Measurements from ENCODE around the gene RSPH6A. TPM values are rescaled to one million over a fixed set of nuclear protein-coding genes. Genes with fewer than 3 reads are reported as not detected.

Gene RSPH6A
- total and polyA plus RNA-seq, 2 of the 13 experiments (the other 11 are each of a cell fraction or from before 2014, with no cell fraction given) = 0.07 TPM; not detected in 1

DNA sequence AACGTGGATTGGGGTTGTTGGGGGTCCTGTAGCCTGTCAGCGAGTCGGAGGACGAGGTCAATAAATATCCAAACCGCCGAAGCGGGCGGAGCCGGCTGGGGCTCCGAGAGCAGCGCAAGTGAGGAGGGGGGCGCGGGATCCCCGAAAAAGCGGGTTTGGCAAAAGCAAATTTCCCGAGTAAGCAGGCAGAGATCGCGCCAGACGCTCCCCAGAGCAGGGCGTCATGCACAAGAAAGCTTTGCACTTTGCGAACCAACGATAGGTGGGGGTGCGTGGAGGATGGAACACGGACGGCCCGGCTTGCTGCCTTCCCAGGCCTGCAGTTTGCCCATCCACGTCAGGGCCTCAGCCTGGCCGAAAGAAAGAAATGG lies 45.3 kb downstream of the RSPH6A start (continued):
- TF ChIP-seq, protein P1, sequence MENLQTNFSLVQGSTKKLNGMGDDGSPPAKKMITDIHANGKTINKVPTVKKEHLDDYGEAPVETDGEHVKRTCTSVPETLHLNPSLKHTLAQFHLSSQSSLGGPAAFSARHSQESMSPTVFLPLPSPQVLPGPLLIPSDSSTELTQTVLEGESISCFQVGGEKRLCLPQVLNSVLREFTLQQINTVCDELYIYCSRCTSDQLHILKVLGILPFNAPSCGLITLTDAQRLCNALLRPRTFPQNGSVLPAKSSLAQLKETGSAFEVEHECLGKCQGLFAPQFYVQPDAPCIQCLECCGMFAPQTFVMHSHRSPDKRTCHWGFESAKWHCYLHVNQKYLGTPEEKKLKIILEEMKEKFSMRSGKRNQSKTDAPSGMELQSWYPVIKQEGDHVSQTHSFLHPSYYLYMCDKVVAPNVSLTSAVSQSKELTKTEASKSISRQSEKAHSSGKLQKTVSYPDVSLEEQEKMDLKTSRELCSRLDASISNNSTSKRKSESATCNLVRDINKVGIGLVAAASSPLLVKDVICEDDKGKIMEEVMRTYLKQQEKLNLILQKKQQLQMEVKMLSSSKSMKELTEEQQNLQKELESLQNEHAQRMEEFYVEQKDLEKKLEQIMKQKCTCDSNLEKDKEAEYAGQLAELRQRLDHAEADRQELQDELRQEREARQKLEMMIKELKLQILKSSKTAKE (CRISPR knock-in tag; IDR thresholded peaks at IDR 0.05; ENCODE audit: borderline replicate concordance) = no peak
- TF ChIP-seq, protein P2, sequence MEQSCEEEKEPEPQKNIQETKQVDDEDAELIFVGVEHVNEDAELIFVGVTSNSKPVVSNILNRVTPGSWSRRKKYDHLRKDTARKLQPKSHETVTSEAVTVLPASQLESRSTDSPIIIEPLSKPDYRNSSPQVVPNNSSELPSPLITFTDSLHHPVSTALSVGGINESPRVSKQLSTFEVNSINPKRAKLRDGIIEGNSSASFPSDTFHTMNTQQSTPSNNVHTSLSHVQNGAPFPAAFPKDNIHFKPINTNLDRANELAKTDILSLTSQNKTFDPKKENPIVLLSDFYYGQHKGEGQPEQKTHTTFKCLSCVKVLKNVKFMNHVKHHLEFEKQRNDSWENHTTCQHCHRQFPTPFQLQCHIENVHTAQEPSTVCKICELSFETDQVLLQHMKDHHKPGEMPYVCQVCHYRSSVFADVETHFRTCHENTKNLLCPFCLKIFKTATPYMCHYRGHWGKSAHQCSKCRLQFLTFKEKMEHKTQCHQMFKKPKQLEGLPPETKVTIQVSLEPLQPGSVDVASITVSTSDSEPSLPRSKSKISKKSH (CRISPR knock-in tag; IDR thresholded peaks at IDR 0.05; ENCODE audit: borderline replicate concordance) = no peak
- TF ChIP-seq ZNF296 (CRISPR knock-in tag; conservative IDR thresholded peaks at IDR 0.05) (no peak), ZFP1 (CRISPR knock-in tag; IDR thresholded peaks at IDR 0.05) (no peak), KDM5A (IDR thresholded peaks at IDR 0.05; ENCODE audit: borderline replicate concordance, low read length) (peak; percentile 38; the same call in 1 of the 2 replicates), GATAD1 (CRISPR knock-in tag; IDR thresholded peaks at IDR 0.05) (no peak), TMF1 (CRISPR knock-in tag; IDR thresholded peaks at IDR 0.05; ENCODE audit: low read depth) (no peak), FOXA1 (IDR thresholded peaks at IDR 0.05) (no peak), FOXA1 (CRISPR knock-in tag; IDR thresholded peaks at IDR 0.05) (no peak), ZNF652 (CRISPR knock-in tag; IDR thresholded peaks at IDR 0.05; ENCODE audit: borderline replicate concordance, low read depth) (no peak), GFI1 (CRISPR knock-in tag; IDR thresholded peaks at IDR 0.05; ENCODE audit: borderline replicate concordance) (no peak), NBN (conservative IDR thresholded peaks at IDR 0.05) (no peak), SAFB2 (CRISPR knock-in tag; IDR thresholded peaks at IDR 0.05; ENCODE audit: borderline replicate concordance, low read depth) (no peak), ZNF317 (CRISPR knock-in tag; IDR thresholded peaks at IDR 0.05) (no peak), DNMT1 (CRISPR knock-in tag; IDR thresholded peaks at IDR 0.05) (no peak), GTF2F1 (IDR thresholded peaks at IDR 0.05; ENCODE audit: low read length) (no peak), ZNF615 (CRISPR knock-in tag; IDR thresholded peaks at IDR 0.05; ENCODE audit: borderline replicate concordance) (no peak), NFYC (CRISPR knock-in tag; IDR thresholded peaks at IDR 0.05) (no peak)
- TF ChIP-seq, protein P3, sequence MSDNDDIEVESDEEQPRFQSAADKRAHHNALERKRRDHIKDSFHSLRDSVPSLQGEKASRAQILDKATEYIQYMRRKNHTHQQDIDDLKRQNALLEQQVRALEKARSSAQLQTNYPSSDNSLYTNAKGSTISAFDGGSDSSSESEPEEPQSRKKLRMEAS (IDR thresholded peaks at IDR 0.05) = no peak
- TF ChIP-seq, protein P4, sequence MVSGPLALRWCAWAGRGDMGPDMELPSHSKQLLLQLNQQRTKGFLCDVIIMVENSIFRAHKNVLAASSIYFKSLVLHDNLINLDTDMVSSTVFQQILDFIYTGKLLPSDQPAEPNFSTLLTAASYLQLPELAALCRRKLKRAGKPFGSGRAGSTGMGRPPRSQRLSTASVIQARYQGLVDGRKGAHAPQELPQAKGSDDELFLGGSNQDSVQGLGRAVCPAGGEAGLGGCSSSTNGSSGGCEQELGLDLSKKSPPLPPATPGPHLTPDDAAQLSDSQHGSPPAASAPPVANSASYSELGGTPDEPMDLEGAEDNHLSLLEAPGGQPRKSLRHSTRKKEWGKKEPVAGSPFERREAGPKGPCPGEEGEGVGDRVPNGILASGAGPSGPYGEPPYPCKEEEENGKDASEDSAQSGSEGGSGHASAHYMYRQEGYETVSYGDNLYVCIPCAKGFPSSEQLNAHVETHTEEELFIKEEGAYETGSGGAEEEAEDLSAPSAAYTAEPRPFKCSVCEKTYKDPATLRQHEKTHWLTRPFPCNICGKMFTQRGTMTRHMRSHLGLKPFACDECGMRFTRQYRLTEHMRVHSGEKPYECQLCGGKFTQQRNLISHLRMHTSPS (CRISPR knock-in tag; IDR thresholded peaks at IDR 0.05; ENCODE audit: low read depth) = no peak
- TF ChIP-seq, protein P5, sequence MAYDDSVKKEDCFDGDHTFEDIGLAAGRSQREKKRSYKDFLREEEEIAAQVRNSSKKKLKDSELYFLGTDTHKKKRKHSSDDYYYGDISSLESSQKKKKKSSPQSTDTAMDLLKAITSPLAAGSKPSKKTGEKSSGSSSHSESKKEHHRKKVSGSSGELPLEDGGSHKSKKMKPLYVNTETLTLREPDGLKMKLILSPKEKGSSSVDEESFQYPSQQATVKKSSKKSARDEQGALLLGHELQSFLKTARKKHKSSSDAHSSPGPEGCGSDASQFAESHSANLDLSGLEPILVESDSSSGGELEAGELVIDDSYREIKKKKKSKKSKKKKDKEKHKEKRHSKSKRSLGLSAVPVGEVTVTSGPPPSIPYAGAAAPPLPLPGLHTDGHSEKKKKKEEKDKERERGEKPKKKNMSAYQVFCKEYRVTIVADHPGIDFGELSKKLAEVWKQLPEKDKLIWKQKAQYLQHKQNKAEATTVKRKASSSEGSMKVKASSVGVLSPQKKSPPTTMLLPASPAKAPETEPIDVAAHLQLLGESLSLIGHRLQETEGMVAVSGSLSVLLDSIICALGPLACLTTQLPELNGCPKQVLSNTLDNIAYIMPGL (CRISPR knock-in tag; IDR thresholded peaks at IDR 0.05; ENCODE audit: borderline replicate concordance in 1 of 2, low read depth in 1 of 2) = peak in 1 of 2 experiments; percentile 3; a peak in 1 of 4 replicates
- TF ChIP-seq, protein P6, sequence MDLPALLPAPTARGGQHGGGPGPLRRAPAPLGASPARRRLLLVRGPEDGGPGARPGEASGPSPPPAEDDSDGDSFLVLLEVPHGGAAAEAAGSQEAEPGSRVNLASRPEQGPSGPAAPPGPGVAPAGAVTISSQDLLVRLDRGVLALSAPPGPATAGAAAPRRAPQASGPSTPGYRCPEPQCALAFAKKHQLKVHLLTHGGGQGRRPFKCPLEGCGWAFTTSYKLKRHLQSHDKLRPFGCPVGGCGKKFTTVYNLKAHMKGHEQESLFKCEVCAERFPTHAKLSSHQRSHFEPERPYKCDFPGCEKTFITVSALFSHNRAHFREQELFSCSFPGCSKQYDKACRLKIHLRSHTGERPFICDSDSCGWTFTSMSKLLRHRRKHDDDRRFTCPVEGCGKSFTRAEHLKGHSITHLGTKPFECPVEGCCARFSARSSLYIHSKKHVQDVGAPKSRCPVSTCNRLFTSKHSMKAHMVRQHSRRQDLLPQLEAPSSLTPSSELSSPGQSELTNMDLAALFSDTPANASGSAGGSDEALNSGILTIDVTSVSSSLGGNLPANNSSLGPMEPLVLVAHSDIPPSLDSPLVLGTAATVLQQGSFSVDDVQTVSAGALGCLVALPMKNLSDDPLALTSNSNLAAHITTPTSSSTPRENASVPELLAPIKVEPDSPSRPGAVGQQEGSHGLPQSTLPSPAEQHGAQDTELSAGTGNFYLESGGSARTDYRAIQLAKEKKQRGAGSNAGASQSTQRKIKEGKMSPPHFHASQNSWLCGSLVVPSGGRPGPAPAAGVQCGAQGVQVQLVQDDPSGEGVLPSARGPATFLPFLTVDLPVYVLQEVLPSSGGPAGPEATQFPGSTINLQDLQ (CRISPR knock-in tag; IDR thresholded peaks at IDR 0.05) = no peak

All from HepG2 (cell line).